ENCODE measurements around the gene DGCR8. TPM values are rescaled to one million over a fixed set of nuclear protein-coding genes. Genes with fewer than 3 reads are reported as not detected.
A peak's percentile ranks its signal among the peaks of the same experiment; 100 is the strongest.

Gene DGCR8
- total RNA-seq, 6 experiments from 2014 or later, result 11.4 to 27.2 (median 16.1) TPM

DNA sequence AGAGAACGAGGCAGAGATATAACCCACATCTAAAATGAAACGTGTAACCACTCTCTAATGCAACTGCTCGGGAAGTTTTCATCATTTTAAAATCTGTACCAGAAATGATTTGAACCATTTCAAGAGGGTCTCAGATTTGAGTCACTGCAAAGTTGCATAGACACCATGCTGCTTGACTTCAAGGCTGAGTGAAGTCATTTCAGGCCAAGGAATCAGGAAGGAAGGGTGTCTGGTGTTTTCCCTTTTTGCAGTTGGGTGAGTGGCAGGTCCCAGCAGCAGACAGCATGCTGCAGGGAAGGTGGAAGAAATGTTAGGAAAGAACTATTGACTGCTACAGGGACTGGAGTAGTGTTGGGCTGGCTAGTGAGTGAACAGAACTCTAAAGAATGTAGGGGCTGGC lies 42.6 kb upstream of the DGCR8 start:
- Histone ChIP-seq H3K36me3 (peaks cover 0 to 21% (median 3%) of the 10 kb centered on the region in 4 donors), H3K27me3 (no peaks in the 10 kb centered on the region), H3K4me1 (peaks cover 0 to 16% (median 7%) of the 10 kb centered on the region in 4 donors), H3K27ac (no peak overlapping the region), H3K4me3 (no peak overlapping the region), H3K9me3 (no peaks in the 10 kb centered on the region)
- no peak for ATAC-seq
- TF ChIP-seq POLR2A (IDR thresholded peaks at IDR 0.05), result no peak
- TF ChIP-seq, protein P1, sequence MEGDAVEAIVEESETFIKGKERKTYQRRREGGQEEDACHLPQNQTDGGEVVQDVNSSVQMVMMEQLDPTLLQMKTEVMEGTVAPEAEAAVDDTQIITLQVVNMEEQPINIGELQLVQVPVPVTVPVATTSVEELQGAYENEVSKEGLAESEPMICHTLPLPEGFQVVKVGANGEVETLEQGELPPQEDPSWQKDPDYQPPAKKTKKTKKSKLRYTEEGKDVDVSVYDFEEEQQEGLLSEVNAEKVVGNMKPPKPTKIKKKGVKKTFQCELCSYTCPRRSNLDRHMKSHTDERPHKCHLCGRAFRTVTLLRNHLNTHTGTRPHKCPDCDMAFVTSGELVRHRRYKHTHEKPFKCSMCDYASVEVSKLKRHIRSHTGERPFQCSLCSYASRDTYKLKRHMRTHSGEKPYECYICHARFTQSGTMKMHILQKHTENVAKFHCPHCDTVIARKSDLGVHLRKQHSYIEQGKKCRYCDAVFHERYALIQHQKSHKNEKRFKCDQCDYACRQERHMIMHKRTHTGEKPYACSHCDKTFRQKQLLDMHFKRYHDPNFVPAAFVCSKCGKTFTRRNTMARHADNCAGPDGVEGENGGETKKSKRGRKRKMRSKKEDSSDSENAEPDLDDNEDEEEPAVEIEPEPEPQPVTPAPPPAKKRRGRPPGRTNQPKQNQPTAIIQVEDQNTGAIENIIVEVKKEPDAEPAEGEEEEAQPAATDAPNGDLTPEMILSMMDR (IDR thresholded peaks at IDR 0.05), result no peak
- intact Hi-C loops (cut with DNase I), result no loop called here
- WGBS (ENCODE audit: insufficient coverage, low coverage, low lambda C conversion rate, missing lambda C conversion rate), result 44% methylated on average over 2 of the region's 3 CpGs
- DNase-seq, result no peak

DNA sequence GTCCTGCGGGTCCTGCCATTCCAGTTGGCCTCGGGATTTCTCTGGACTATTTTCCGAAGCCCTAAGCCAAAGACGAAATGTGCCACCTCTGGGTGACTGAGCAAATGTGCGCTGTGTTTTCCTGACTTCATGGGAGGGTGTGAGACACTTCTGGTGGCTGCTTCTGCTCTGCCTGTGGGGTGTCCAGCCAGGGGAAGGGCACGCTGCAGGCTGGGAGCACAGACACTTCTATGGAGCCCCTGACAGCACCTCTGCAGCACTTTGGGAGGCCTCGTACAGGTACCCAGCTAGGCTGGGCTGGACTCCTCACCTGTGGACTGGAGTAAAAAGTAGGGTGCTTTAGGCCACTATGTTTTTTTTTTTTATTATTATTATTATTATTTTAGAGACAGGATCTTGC lies 41.5 kb upstream of the DGCR8 start:
- peaks cover 0 to 25% (median 3%) of the 10 kb centered on the region in 4 donors for H3K36me3 ChIP-seq
- no peak for DNase-seq
- intact Hi-C loops (cut with DNase I), result no loop called here
- H3K27ac ChIP-seq, result no peak overlapping the region
- no peak for TF ChIP-seq POLR2A (IDR thresholded peaks at IDR 0.05)
- TF ChIP-seq, protein P1 (IDR thresholded peaks at IDR 0.05), result no peak
- H3K27me3 ChIP-seq, result no peaks in the 10 kb centered on the region
- H3K4me3 ChIP-seq, result no peak overlapping the region
- ATAC-seq, result no peak
- WGBS (ENCODE audit: insufficient coverage, low coverage, low lambda C conversion rate, missing lambda C conversion rate), result no CpG with 5 or more reads among the region's 7 CpGs
- peaks cover 0 to 5% (median 1%) of the 10 kb centered on the region in 4 donors for H3K4me1 ChIP-seq
- no peaks in the 10 kb centered on the region for H3K9me3 ChIP-seq

DNA sequence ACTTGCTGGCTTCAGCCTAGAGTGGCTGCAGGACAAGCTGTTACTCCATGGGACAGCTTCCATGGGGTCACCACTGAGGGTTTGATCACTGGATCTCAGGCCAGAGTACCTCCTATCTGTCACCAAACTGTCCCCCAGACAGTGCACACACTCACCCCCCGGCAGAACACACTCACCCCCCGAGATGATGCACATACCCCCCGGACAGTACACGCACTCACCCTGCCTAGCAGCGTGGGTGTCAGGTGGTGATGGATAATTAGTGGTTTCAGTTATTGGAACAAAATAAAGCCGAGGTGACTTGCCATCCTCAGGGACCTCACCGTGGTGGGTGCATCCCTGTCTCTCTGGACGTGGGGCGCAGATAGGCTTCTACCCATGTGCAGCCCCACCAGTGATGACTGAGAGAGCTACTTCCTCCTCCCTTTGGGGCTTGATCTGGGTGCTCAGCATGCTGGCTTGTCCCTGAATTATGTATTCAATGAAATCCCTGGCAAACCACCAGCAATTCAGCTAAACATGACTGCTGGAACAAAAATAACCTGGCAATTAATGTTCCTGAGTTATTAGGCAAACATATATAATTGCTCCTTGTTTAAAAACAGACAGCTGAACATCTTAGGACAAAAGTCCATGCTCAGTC lies 40.2 kb upstream of the DGCR8 start:
- no peak for DNase-seq
- 95% methylated on average over 9 of the region's 9 CpGs for WGBS (ENCODE audit: insufficient coverage, low coverage, low lambda C conversion rate, missing lambda C conversion rate)

DNA sequence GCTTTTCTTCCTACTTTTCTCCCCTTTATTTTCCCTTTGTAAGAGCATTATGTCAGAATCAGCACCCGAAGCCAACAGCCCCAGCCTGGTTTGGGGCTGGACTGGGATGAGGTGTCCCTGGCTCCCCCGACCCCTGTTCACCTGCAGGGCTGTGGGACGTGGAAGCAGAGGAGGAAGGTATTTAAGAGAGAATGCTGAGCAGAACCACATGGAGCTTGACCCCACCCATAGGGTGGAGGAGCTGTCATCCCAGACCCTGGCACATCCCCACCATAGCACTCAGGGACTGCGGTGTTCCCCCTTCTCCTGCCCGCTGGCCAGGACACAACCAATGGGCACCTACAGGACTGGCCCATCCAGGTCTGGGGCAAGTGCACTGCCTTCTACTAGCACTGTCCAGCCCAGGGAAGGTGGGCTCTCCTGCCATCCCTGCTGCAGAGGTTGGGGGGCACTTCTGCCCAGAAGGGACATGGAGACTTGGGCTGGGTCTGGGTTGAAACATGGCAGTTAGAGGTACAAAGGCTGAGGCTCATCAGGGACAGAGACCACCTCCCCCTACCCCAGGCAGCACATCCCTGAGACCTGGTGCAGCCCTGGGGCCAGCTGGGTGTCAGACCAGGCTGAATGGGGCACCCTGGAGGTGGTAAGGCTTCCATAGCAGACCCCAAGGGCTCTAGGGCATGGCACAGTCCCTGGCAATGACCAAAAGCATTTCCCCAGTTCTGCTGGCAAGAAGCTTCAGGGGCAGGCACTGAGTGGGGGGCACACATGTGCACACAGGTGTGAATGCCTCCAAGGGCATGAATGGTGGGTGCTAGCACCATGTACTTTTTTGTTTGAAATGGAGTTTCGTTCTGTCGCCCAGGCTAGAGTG lies 39.5 kb upstream of the DGCR8 start:
- TF ChIP-seq, protein P1 (IDR thresholded peaks at IDR 0.05), result no peak
- TF ChIP-seq POLR2A (IDR thresholded peaks at IDR 0.05), result no peak
- no peaks in the 10 kb centered on the region for H3K4me1 ChIP-seq
- intact Hi-C loops (cut with DNase I), result no loop called here
- peak in 1 of 4 donors; percentile 7 for ATAC-seq
- no peaks in the 10 kb centered on the region for H3K9me3 ChIP-seq
- 98% methylated on average over 5 of the region's 7 CpGs for WGBS (ENCODE audit: insufficient coverage, low coverage, low lambda C conversion rate, missing lambda C conversion rate)
- peaks cover 0 to 29% (median 3%) of the 10 kb centered on the region in 4 donors for H3K36me3 ChIP-seq
- no peak for DNase-seq
- H3K27me3 ChIP-seq, result no peaks in the 10 kb centered on the region
- H3K4me3 ChIP-seq, result no peak overlapping the region
- H3K27ac ChIP-seq, result no peak overlapping the region

More for the DNA sequence above, 40.2 kb upstream of the DGCR8 start:
- Histone ChIP-seq H3K27ac (no peak overlapping the region), H3K9me3 (no peaks in the 10 kb centered on the region), H3K4me3 (no peak overlapping the region), H3K4me1 (no peaks in the 10 kb centered on the region), H3K27me3 (no peaks in the 10 kb centered on the region), H3K36me3 (peaks cover 0 to 29% (median 3%) of the 10 kb centered on the region in 4 donors)
- TF ChIP-seq POLR2A (IDR thresholded peaks at IDR 0.05), result no peak
- TF ChIP-seq, protein P1 (IDR thresholded peaks at IDR 0.05), result no peak
- intact Hi-C loops (cut with DNase I), result no loop called here
- ATAC-seq, result no peak

All from right lobe of liver (tissue), 6 donors.